Stimulated activated CD4-positive, alpha-beta T cell treated with anti-CD3 and anti-CD28 coated beads, Interleukin-1b, Interleukin-23, amount 100 ng/mL, for 48 hours (primary cell): ENCODE measurements around the gene ATXN10.
"Not testable (repeated sequence)": the region's sequence is repeated elsewhere in the genome, so short reads cannot be mapped to it uniquely, and the experiment has no call there.

ENCODE experiments used
- DNase-seq: peaks from one replicate; pipeline ENCODE4 v3.0.0-alpha.2; 2020

Gene ATXN10

GRCh38 chr22:45645150-45645525 lies 26.5 kb upstream of the ATXN10 start:
- no peak for DNase-seq

GRCh38 chr22:45645526-45646414 lies 25.9 kb upstream of the ATXN10 start:
- DNase-seq = peak; percentile 75

GRCh38 chr22:45647532-45648225 lies 24.0 kb upstream of the ATXN10 start:
- no peak for DNase-seq

GRCh38 chr22:45648301-45649117 lies 23.1 kb upstream of the ATXN10 start:
- no peak for DNase-seq

DNA sequence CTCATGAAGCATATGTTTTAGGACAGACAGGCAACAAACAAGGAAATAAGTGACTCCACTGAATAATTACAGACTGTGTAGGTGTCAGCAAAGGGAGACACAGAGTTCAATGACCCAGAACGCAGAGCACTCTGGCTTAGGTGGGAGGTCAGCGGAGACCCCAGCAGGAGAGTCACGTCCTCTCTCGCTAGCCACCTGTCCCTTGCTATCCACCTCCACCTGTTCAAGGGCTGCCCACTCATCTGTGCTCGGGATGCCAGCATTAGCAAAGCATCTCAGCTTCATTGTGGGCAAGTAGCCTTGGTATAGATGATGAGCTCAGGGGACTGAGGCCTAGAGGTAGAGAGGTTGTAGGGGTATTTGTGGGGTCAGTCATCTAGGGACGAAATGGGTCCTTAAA lies 21.8 kb upstream of the ATXN10 start:
- no peak for DNase-seq

- DNase-seq = no peak
Measured at GRCh38 chr22:45650721-45651120, 20.9 kb upstream of the ATXN10 start.

GRCh38 chr22:45651931-45652528 lies 19.6 kb upstream of the ATXN10 start:
- no peak for DNase-seq

DNA sequence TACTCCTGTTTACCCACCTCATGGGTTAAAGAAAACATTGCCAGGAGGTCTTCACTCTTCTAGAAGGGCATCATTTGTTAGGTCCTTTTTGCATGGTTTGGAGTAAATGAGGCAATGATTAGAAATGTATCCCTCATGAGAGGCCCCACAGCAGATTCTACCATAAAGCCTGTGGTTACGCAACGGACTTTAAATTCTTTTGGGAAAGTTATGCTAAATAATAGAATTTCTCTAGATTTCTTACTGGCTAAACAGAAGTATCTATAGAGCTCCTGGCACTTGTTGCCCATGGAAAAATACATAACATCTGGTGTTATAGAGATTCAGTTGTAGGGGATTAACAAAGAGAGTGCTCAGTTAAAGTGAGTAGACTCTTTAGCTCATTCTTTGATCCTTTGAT lies 15.1 kb upstream of the ATXN10 start:
- DNase-seq = no peak

- no peak for DNase-seq
Measured at GRCh38 chr22:45657701-45658100, 13.9 kb upstream of the ATXN10 start.

DNA sequence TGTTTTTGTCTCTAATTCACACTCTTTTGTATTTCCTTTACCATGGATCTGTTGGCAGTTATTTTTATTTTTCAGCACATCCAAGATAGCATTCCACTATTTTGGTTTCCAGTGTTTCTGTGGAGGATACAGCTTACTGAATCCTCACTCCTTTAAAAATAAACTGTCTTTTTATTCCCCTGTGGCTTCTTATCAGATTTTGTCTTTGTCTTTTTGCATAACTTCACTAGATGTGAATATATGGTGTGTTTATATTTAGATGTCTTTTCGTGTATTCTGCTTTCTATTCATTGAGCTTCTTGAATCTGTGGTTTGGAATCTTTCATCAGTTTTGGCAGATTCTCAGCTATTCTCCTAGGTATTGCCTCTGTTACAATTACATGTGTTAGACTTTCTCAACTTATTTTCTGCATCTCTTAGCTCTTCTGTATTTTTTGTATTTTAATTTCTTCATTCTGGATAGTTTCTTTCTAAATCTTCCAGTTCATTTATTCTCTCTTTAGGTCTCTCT lies 7.4 kb upstream of the ATXN10 start:
- DNase-seq = no peak

DNA sequence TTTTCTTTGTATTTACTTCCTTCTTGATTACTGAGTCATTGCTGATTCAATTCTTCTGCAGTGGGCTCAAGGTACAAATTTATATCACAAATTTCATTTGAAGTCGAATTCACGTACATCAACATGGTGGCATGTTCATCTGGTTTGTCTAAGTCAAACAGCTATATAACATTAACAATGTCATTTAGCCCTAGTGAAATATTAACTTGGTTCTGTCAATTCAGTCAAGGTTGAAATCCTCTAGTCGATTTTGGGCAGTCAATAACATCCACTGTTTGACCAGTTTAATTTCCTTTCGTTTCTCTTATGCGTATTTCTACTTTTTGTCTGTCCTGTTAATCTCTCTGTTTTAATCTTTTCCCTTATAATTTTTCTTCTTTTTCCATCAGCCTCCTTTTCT lies 4.1 kb upstream of the ATXN10 start:
- no peak for DNase-seq

DNA sequence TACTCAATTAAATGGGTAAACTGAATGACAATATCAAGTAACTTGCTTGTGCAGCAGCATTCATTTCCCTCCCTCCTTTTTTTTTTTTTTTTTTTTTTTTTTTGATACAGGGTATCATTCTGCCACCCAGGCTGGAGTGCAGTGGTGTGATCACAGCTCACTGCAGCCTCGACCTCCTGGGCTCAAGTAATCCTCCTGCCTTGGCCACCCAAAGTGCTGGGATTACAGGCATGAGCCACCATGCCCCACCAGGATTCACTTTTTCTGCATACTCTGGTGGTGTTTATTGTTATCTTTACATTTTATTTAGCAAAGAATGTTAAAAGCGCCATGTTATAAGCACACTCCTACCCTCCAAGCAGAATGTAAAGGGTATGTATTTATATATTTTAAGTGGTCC lies 1.3 kb upstream of the ATXN10 start:
- not testable (repeated sequence) for DNase-seq

GRCh38 chr22:45670981-45671782 lies 452 bp upstream of the ATXN10 start:
- no peak for DNase-seq

- DNase-seq = no peak
Measured at GRCh38 chr22:45672564-45673481, 1.2 kb downstream of the ATXN10 start.

DNA sequence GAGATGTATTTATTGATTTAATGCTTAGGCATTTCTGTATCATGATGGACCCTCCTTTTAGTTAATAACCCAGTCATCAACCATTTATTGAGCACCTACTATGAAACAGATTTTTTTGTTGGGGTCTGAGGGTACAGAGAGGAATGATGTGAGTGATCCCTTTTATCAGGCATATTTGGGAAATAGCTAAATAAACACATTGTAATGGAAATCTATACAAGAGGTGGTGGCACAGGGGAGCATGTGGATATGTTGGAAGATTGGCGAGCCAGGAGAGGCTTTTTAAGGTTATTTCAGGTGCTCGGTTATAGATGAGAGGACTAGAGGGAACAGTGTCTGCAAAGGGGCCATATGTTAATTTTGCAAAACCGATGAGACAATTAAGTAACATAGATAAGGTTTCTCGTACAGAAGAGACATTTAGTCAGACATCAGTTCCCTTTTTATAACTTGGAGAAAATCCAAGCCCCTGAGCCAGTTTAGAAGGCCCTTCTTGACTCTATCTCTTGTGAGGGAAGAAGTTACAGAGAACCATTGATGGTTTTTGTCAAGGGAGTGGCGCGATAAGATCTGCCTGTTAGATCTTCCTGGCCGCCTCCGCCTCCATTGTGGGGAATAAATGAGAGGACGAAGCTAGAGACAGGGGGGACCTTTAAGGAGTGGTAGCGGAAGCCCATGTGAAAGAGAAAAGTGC lies 2.0 kb downstream of the ATXN10 start:
- DNase-seq = no peak

DNA sequence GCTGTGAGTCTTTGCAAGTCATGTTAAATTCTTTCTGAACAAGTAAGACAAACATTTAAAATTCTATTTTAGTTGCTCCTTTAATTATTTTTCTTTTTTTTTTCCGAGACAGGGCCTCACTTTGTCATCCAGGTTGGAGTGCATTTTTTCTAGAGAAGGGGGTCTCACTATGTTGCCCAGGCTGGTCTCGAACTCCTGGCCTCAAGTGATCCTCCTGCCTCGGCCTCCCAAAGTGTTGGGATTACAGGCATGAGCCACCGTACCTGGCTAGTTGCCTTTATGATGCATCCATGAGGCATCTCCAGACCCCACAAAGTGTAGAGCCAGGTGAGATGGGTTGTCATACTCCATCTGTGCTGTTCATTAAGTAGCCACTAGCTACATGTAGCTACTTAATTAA lies 4.4 kb downstream of the ATXN10 start:
- DNase-seq = no peak

DNA sequence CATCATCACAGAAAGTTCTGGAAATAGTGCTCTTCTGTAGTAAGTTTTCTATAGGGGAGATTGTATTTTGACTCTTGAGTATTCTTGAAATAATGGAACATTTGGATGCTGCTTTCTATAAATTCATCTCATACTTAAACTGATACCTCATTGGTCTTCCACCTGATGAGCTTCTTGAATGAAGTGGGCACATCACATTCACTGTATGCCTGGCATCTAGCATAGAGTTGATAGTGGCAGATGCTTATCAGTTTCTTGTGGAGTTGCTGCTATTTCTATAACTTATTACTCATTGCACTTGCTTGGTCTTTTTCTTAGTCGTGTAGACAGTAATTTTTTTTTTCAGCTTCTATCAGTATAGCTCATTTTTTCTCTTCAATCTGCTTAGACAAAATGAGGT lies 5.4 kb downstream of the ATXN10 start:
- DNase-seq = no peak

GRCh38 chr22:45678961-45679912 lies 7.6 kb downstream of the ATXN10 start:
- no peak for DNase-seq
